Liver (tissue), 9 donors: Measurements from ENCODE around the gene SLIT3. TPM values are rescaled to one million over a fixed set of nuclear protein-coding genes. Genes with fewer than 3 reads are reported as not detected.

Experiments
- DNase-seq: peaks from one replicate; pipeline ENCODE4 v3.0.0-alpha.2; 2017; ENCODE audit warnings: low spot score
- H3K27ac ChIP-seq, 2 donors: one replicate each; pipeline ENCODE4 v1.7.0; 2013; ENCODE audit warnings: inconsistent platforms in 2 of 2, low read length in 2 of 2, control low read depth in 1 of 2, low read depth in 1 of 2, mild to moderate bottlenecking in 1 of 2
- H3K27me3 ChIP-seq, 4 donors: one replicate each; pipeline versions ENCODE4 v1.6.1 to v1.7.0; 2013; ENCODE audit warnings: low read length in 3 of 4, inconsistent platforms in 1 of 4, mild to moderate bottlenecking in 1 of 4, moderate library complexity in 1 of 4; ENCODE audit not compliant: control insufficient read depth in 4 of 4, insufficient read depth in 4 of 4
- H3K36me3 ChIP-seq, 4 donors: one replicate each; pipeline versions ENCODE4 v1.6.1 to v1.7.0; 2013; ENCODE audit warnings: low read length in 3 of 4, mild to moderate bottlenecking in 3 of 4, low read depth in 1 of 4, moderate library complexity in 1 of 4; ENCODE audit not compliant: control insufficient read depth in 4 of 4, insufficient read depth in 3 of 4
- H3K4me1 ChIP-seq, 4 donors: one replicate each; pipeline versions ENCODE4 v1.6.1 to v1.7.0; 2013; ENCODE audit warnings: low read length in 3 of 4, mild to moderate bottlenecking in 3 of 4, moderate library complexity in 1 of 4; ENCODE audit not compliant: control insufficient read depth in 4 of 4, insufficient read depth in 4 of 4
- H3K4me3 ChIP-seq, 3 donors: one replicate each; pipeline versions ENCODE4 v1.6.1 to v1.7.0; 2013; ENCODE audit warnings: low read length in 3 of 3, control low read depth in 1 of 3, low read depth in 1 of 3, mild to moderate bottlenecking in 1 of 3
- H3K9ac ChIP-seq, 2 donors: one replicate each; pipeline ENCODE4 v1.7.0; 2013; ENCODE audit warnings: low read length in 2 of 2, mild to moderate bottlenecking in 2 of 2, moderate library complexity in 2 of 2, control low read depth in 1 of 2, low read depth in 1 of 2
- H3K9me3 ChIP-seq, 4 donors: one replicate each; pipeline versions ENCODE4 v1.6.1 to v1.7.0; 2013; ENCODE audit warnings: low read length in 3 of 4; ENCODE audit not compliant: control insufficient read depth in 4 of 4
- ATF3 ChIP-seq: IDR thresholded peaks from 2 replicates; pipeline ENCODE4 v1.6.1; 2016; ENCODE audit warnings: antibody characterized with exemption
- CTCF ChIP-seq: fragments of 150-350 bp; IDR thresholded peaks from 2 replicates; pipeline ENCODE4 v1.5.1; 2017; ENCODE audit warnings: improper control_type of control experiment, low read depth, low read length; ENCODE audit not compliant: missing input control
- EGR1 ChIP-seq, 2 donors: IDR thresholded peaks; 2 replicates each; pipeline ENCODE4 v1.6.1; 2016 to 2018; ENCODE audit warnings: antibody characterized with exemption in 2 of 2, low read depth in 2 of 2
- FOXA1 ChIP-seq: IDR thresholded peaks from 2 replicates; pipeline ENCODE4 v1.6.1; 2016; ENCODE audit warnings: antibody characterized with exemption
- FOXA2 ChIP-seq: IDR thresholded peaks from 2 replicates; pipeline ENCODE4 v1.6.1; 2016; ENCODE audit warnings: antibody characterized with exemption
- GABPA ChIP-seq, 2 donors: IDR thresholded peaks in 1 of 2; conservative IDR thresholded peaks in 1 of 2; 2 replicates each; pipeline ENCODE4 v1.6.1; 2016; ENCODE audit warnings: antibody characterized with exemption in 2 of 2, mild to moderate bottlenecking in 1 of 2, moderate library complexity in 1 of 2
- HNF4A ChIP-seq, 2 donors: conservative IDR thresholded peaks; 2 replicates each; pipeline ENCODE4 v1.6.1; 2016; ENCODE audit warnings: antibody characterized with exemption in 2 of 2, mild to moderate bottlenecking in 2 of 2
- HNF4G ChIP-seq: IDR thresholded peaks from 2 replicates; pipeline ENCODE4 v1.6.1; 2016; ENCODE audit warnings: antibody characterized with exemption
- JUND ChIP-seq, 2 donors: IDR thresholded peaks; 2 replicates each; pipeline ENCODE4 v1.6.1; 2016; ENCODE audit warnings: antibody characterized with exemption in 2 of 2
- MAX ChIP-seq: IDR thresholded peaks from 2 replicates; pipeline ENCODE4 v1.6.1; 2016; ENCODE audit warnings: antibody characterized with exemption
- NR2F2 ChIP-seq: IDR thresholded peaks from 2 replicates; pipeline ENCODE4 v1.6.1; 2016; ENCODE audit warnings: antibody characterized with exemption
- RAD21 ChIP-seq, 2 donors: IDR thresholded peaks; 2 replicates each; pipeline ENCODE4 v1.6.1; 2016; ENCODE audit warnings: antibody characterized with exemption in 2 of 2, mild to moderate bottlenecking in 2 of 2
- REST ChIP-seq: IDR thresholded peaks from 2 replicates; pipeline ENCODE4 v1.6.1; 2016; ENCODE audit warnings: antibody characterized with exemption, mild to moderate bottlenecking
- RXRA ChIP-seq, 2 donors: IDR thresholded peaks; 2 replicates each; pipeline ENCODE4 v1.6.1; 2017 to 2018; ENCODE audit warnings: antibody characterized with exemption in 2 of 2, mild to moderate bottlenecking in 1 of 2
- SP1 ChIP-seq: IDR thresholded peaks from 2 replicates; pipeline ENCODE4 v1.6.1; 2018; ENCODE audit warnings: antibody characterized with exemption, mild to moderate bottlenecking
- TAF1 ChIP-seq: conservative IDR thresholded peaks from 2 replicates; pipeline ENCODE4 v1.6.1; 2016; ENCODE audit warnings: antibody characterized with exemption, mild to moderate bottlenecking
- YY1 ChIP-seq: IDR thresholded peaks from 2 replicates; pipeline ENCODE4 v1.6.1; 2016; ENCODE audit warnings: antibody characterized with exemption, mild to moderate bottlenecking
- ZBTB33 ChIP-seq: IDR thresholded peaks from 2 replicates; pipeline ENCODE4 v1.6.1; 2016; ENCODE audit warnings: antibody characterized with exemption
- WGBS: extraction: QIAGEN DNeasy Blood & Tissue Kit; methylation state at CpG from one replicate; pipeline ENCODE4 v1.1.7; 2013; 5-methylcytosine and 5-hydroxymethylcytosine counted together
- polyA plus RNA-seq, 2 donors: library from polyadenylated mRNA; stranded (reverse) in 1 of 2; unstranded in 1 of 2; fragments of 200-250 nt in 1 of 2; fragments of >200 nt in 1 of 2; fragmentation: Nextera tagmentation in 1 of 2; extraction: Ambion mirVana in 1 of 2; gene quantifications; one replicate each; pipeline versions ENCODE4 v1.2.1 to v1.2.3, GENCODE V29; 2013 to 2015
- total RNA-seq, 2 donors: library from RNA; depleted of rRNA; stranded (reverse); fragments of >200 nt; gene quantifications; one replicate each; pipeline ENCODE4 v1.2.3, GENCODE V29; 2014
- donor health status: healthy.
- donor health status: healthy.
- donor health status: healthy.
- donor health status: healthy.
- donor health status: healthy.

The SLIT3 gene
- total and polyA plus RNA-seq, 4 donors: 0.61 to 1.3 (median 0.91) TPM

- H3K27ac ChIP-seq: peak overlapping the region; percentile 86 to 88
- no peaks in the 10 kb centered on the region for H3K36me3 ChIP-seq
- peaks cover 1 to 19% (median 10%) of the 10 kb centered on the region in 4 donors for H3K4me1 ChIP-seq
- no peak for DNase-seq
- H3K9me3 ChIP-seq: no peaks in the 10 kb centered on the region
- WGBS: 23% methylated on average over 1 of the region's 1 CpG
- TF ChIP-seq FOXA2 (peak; percentile 60), ZBTB33 (peak; percentile 74), TAF1 (no peak), HNF4G (peak; percentile 94), NR2F2 (no peak), HNF4A (conservative IDR thresholded peaks at IDR 0.05) (peak; percentile 98 to 99), FOXA1 (peak; percentile 21), EGR1 (IDR thresholded peaks at IDR 0.05; ENCODE audit: low read depth in 2 of 2) (peak in 1 of 2 donors; percentile 25), REST (no peak), CTCF (no peak), MAX (peak; percentile 73), YY1 (peak; percentile 73), RXRA (IDR thresholded peaks at IDR 0.05) (peak; percentile 70 to 85), GABPA (IDR thresholded peaks at IDR 0.05 in 1 of 2, conservative IDR thresholded peaks at IDR 0.05 in 1 of 2) (peak in 1 of 2 donors; percentile 37), ATF3 (no peak), SP1 (peak; percentile 83), JUND (IDR thresholded peaks at IDR 0.05) (peak; percentile 34 to 73), RAD21 (IDR thresholded peaks at IDR 0.05) (peak; percentile 44 to 48)
- H3K4me3 ChIP-seq: no peak overlapping the region
- H3K9ac ChIP-seq: peak overlapping the region in 1 of 2 donors; percentile 50
- no peaks in the 10 kb centered on the region for H3K27me3 ChIP-seq
Measured at GRCh38 chr5:168613996-168614395, 686.9 kb downstream of the SLIT3 start.
